Panc1 (cell line): ENCODE measurements around the gene HOPX. TPM values are rescaled to one million over a fixed set of nuclear protein-coding genes. Genes with fewer than 3 reads are reported as not detected.

Source experiments
- ATAC-seq: fragments of 200-7000 bp; cut with Tn5 transposase; 2 replicates; pipeline ENCODE4 v1.9.1; 2020; ENCODE audit warnings: mild to moderate bottlenecking, moderate library complexity
- BruUV-seq: library from RNA; stranded (reverse); fragments of 400-500 nt; replicated peaks from 2 replicates; lab custom pipeline; 2021; lab: Mats Ljungman, UMichigan
- CTCF ChIA-PET: fragments of 300-600 bp; sonication (Branson Sonifier 250); formaldehyde crosslinking; loops from one replicate; lab custom pipeline; 2022; ENCODE audit warnings: antibody characterized with exemption; lab: Charles Lee
- POLR2A ChIA-PET: fragments of 300-600 bp; sonication (Branson Sonifier 250); formaldehyde crosslinking; loops from one replicate; lab custom pipeline; 2022; ENCODE audit warnings: antibody characterized with exemption; lab: Charles Lee
- DNase-seq: peaks from one replicate; pipeline ENCODE4 v3.0.0-alpha.2; 2010; ENCODE audit warnings: low read depth, low spot score
- H3K27ac ChIP-seq: 2 replicates; pipeline ENCODE4 v1.5.1; 2011; ENCODE audit warnings: mild to moderate bottlenecking, low read length, inconsistent platforms
- H3K27me3 ChIP-seq: fragments of 200-500 bp; sonication (Bioruptor generic); 2 replicates; pipeline ENCODE4 v1.6.0; 2014; ENCODE audit warnings: low read length, inconsistent platforms; ENCODE audit not compliant: control insufficient read depth, insufficient read depth
- H3K36me3 ChIP-seq: fragments of 200-500 bp; sonication (Bioruptor generic); 2 replicates; pipeline ENCODE4 v1.5.1; 2014; ENCODE audit warnings: inconsistent platforms, mild to moderate bottlenecking, low read length, moderate library complexity; ENCODE audit not compliant: control insufficient read depth, insufficient read depth
- H3K4me1 ChIP-seq: 2 replicates; pipeline ENCODE4 v1.5.1; 2011; ENCODE audit warnings: inconsistent platforms, mild to moderate bottlenecking, low read length, moderate library complexity; ENCODE audit not compliant: control insufficient read depth, insufficient read depth
- H3K4me3 ChIP-seq, 2 experiments: 2 replicates each; pipeline ENCODE4 v1.5.1; 2011 to 2012; ENCODE audit warnings: low read depth in 2 of 2, low read length in 2 of 2, mild to moderate bottlenecking in 2 of 2, inconsistent platforms in 1 of 2, moderate library complexity in 1 of 2
- H3K9me3 ChIP-seq: fragments of 200-500 bp; sonication (Bioruptor generic); 2 replicates; pipeline ENCODE4 v1.5.1; 2014; ENCODE audit warnings: low read depth, mild to moderate bottlenecking, inconsistent platforms, low read length, moderate library complexity; ENCODE audit not compliant: control insufficient read depth, insufficient read depth
- POLR2AphosphoS5 ChIP-seq: IDR thresholded peaks from 2 replicates; pipeline ENCODE4 v1.6.1; 2012; ENCODE audit warnings: mild to moderate bottlenecking, low read depth, low read length, moderate library complexity
- SIN3A ChIP-seq: IDR thresholded peaks from 2 replicates; pipeline ENCODE4 v1.6.1; 2012; ENCODE audit warnings: low read depth, mild to moderate bottlenecking, low read length, moderate library complexity, borderline replicate concordance; ENCODE audit not compliant: insufficient read depth
- TCF7L2 ChIP-seq: IDR thresholded peaks from 2 replicates; pipeline ENCODE4 v1.6.1; 2011; ENCODE audit warnings: mild to moderate bottlenecking, low read depth, low read length, inconsistent platforms
- in situ Hi-C: cut with HindIII; loops from 2 replicates; pipeline ENCODE4 v1.10.0; 2016; ENCODE audit warnings: low sequenced_read_pairs, low pct_unique_long_range_greater_than_20kb
- intact Hi-C: fragments of 100-400 bp; cut with micrococcal nuclease; formaldehyde crosslinking; loops from one replicate; pipeline ENCODE4 v1.10.0; 2022; ENCODE audit not compliant: unreplicated experiment
- total RNA-seq: library from RNA; stranded (reverse); gene quantifications from one replicate; pipeline ENCODE4 v1.2.1, GENCODE V29; 2021; ENCODE audit not compliant: unreplicated experiment
- TF ChIP-seq, protein P1 (sequence below): fragments of 450-650 bp; IDR thresholded peaks from 2 replicates; pipeline ENCODE4 v1.5.1; 2017; ENCODE audit warnings: mild to moderate bottlenecking
- TF ChIP-seq, protein P2 (sequence below), 2 experiments: IDR thresholded peaks; 2 replicates each; pipeline ENCODE4 v1.6.1; 2011 to 2012; ENCODE audit warnings: low read depth in 2 of 2, control low read depth in 1 of 2, low read length in 1 of 2, mild to moderate bottlenecking in 1 of 2, moderate library complexity in 1 of 2; ENCODE audit not compliant: insufficient read depth in 1 of 2

HOPX gene
- total RNA-seq, 1 experiment from 2014 or later = not detected

DNA sequence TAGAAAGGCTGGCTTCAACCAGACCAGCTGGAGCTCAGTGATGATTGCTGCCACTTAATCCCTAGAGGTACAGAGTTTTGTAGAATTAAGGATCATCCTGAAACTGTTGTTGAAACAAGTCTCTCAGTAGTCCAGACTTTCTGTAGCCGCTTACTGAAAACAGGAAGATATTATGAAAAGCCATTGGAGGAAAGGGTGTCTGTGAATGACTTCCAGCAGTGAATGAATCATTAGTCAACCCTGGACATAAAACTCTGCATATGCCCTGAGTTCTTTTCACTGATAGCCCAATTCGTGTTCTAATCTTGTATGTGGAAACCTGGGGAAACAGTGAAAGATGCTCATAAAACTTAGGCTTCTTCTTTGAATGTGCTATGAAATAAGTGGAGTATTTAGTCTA, 14.8 kb downstream of the HOPX start:
- Histone ChIP-seq H3K4me1 (no peaks in the 10 kb centered on the region), H3K27me3 (peaks cover 2% of the 10 kb centered on the region), H3K9me3 (no peaks in the 10 kb centered on the region), H3K36me3 (no peaks in the 10 kb centered on the region), H3K27ac (no peak overlapping the region), H3K4me3 (no peak overlapping the region)
- CTCF ChIA-PET = no interaction called here
- in situ Hi-C loops (no loop called here), intact Hi-C loops (no loop called here)
- DNase-seq (no peak), ATAC-seq (no peak)
- TF ChIP-seq POLR2AphosphoS5 (no peak), SIN3A (no peak), TCF7L2 (no peak)
- TF ChIP-seq, protein P1, sequence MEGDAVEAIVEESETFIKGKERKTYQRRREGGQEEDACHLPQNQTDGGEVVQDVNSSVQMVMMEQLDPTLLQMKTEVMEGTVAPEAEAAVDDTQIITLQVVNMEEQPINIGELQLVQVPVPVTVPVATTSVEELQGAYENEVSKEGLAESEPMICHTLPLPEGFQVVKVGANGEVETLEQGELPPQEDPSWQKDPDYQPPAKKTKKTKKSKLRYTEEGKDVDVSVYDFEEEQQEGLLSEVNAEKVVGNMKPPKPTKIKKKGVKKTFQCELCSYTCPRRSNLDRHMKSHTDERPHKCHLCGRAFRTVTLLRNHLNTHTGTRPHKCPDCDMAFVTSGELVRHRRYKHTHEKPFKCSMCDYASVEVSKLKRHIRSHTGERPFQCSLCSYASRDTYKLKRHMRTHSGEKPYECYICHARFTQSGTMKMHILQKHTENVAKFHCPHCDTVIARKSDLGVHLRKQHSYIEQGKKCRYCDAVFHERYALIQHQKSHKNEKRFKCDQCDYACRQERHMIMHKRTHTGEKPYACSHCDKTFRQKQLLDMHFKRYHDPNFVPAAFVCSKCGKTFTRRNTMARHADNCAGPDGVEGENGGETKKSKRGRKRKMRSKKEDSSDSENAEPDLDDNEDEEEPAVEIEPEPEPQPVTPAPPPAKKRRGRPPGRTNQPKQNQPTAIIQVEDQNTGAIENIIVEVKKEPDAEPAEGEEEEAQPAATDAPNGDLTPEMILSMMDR = no peak
- TF ChIP-seq, protein P2, sequence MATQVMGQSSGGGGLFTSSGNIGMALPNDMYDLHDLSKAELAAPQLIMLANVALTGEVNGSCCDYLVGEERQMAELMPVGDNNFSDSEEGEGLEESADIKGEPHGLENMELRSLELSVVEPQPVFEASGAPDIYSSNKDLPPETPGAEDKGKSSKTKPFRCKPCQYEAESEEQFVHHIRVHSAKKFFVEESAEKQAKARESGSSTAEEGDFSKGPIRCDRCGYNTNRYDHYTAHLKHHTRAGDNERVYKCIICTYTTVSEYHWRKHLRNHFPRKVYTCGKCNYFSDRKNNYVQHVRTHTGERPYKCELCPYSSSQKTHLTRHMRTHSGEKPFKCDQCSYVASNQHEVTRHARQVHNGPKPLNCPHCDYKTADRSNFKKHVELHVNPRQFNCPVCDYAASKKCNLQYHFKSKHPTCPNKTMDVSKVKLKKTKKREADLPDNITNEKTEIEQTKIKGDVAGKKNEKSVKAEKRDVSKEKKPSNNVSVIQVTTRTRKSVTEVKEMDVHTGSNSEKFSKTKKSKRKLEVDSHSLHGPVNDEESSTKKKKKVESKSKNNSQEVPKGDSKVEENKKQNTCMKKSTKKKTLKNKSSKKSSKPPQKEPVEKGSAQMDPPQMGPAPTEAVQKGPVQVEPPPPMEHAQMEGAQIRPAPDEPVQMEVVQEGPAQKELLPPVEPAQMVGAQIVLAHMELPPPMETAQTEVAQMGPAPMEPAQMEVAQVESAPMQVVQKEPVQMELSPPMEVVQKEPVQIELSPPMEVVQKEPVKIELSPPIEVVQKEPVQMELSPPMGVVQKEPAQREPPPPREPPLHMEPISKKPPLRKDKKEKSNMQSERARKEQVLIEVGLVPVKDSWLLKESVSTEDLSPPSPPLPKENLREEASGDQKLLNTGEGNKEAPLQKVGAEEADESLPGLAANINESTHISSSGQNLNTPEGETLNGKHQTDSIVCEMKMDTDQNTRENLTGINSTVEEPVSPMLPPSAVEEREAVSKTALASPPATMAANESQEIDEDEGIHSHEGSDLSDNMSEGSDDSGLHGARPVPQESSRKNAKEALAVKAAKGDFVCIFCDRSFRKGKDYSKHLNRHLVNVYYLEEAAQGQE (IDR thresholded peaks at IDR 0.05; ENCODE audit: insufficient read depth in 1 of 2, low read depth in 2 of 2, low read length in 1 of 2) = no peak
- no TSS peak for BruUV-seq
- POLR2A ChIA-PET = no interaction called here

DNA sequence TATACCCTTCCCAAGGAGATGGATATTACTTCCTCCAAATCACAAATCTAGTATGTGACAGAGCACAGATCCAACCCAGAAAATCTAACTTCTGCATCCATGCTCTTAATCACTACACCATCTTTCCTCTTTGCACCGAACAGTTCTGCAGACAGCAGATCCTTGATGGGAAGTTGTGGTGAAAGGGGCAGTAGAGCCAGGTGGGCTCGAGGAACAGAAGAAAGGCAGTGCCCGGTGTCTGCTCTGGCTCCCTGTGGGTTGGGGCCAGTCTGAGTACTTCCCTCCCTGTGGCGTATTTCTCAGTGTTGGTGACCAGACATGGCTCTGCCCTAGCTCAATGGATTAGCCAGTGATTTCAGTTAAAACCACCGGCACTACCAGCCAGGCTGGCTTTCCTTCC, 15.3 kb downstream of the HOPX start:
- Histone ChIP-seq H3K4me3 (no peak overlapping the region), H3K4me1 (no peaks in the 10 kb centered on the region), H3K36me3 (no peaks in the 10 kb centered on the region), H3K27ac (no peak overlapping the region), H3K9me3 (no peaks in the 10 kb centered on the region), H3K27me3 (peaks cover 2% of the 10 kb centered on the region)
- intact Hi-C loops (no loop called here), in situ Hi-C loops (no loop called here)
- BruUV-seq = no TSS peak
- DNase-seq (no peak), ATAC-seq (no peak)
- CTCF ChIA-PET = no interaction called here
- POLR2A ChIA-PET = no interaction called here
- TF ChIP-seq, protein P2 (IDR thresholded peaks at IDR 0.05; ENCODE audit: insufficient read depth in 1 of 2, low read depth in 2 of 2, low read length in 1 of 2) = no peak
- TF ChIP-seq TCF7L2 = no peak
